IPS-15b (cell line): ENCODE results near the gene CHRNB1.

ENCODE experiments used
- H3K27me3 ChIP-seq: one replicate; pipeline ENCODE4 v1.6.1; 2013; ENCODE audit warnings: low read length; ENCODE audit not compliant: control insufficient read depth, insufficient read depth
- H3K36me3 ChIP-seq: one replicate; pipeline ENCODE4 v1.6.1; 2013; ENCODE audit warnings: low read length; ENCODE audit not compliant: control insufficient read depth, insufficient read depth
- H3K4me1 ChIP-seq: one replicate; pipeline ENCODE4 v1.6.1; 2013; ENCODE audit warnings: mild to moderate bottlenecking, low read length; ENCODE audit not compliant: control insufficient read depth, insufficient read depth
- H3K4me3 ChIP-seq: one replicate; pipeline ENCODE4 v1.5.1; 2013; ENCODE audit warnings: low read depth, low read length
- H3K9ac ChIP-seq: one replicate; pipeline ENCODE4 v1.6.1; 2013; ENCODE audit warnings: low read depth, mild to moderate bottlenecking, low read length
- H3K9me3 ChIP-seq: one replicate; pipeline ENCODE4 v1.6.1; 2013; ENCODE audit warnings: mild to moderate bottlenecking, low read length; ENCODE audit not compliant: control insufficient read depth, insufficient read depth

Gene CHRNB1

DNA sequence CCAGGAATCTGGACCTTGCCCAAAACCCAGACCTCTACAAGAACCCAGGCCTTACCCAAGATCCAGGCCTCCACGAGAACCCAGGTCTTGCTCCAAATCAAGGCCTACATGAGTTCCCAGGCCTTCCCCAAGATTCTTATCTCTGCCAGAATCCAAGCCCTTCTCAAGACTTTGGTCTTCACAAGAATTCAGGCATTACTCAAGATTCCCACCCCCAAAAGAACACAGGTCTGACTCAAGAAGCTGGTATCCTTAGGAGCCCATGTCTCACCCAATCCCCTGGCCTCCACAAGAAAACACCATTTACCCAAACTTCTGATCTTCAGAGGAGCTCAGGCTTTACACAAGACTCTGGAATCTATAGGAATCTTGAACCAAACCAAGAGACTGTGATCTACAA lies 13.6 kb upstream of the CHRNB1 start:
- Histone ChIP-seq H3K36me3 (no peaks in the 10 kb centered on the region), H3K9ac (no peak overlapping the region), H3K4me3 (no peak overlapping the region), H3K4me1 (no peaks in the 10 kb centered on the region), H3K9me3 (no peaks in the 10 kb centered on the region), H3K27me3 (no peaks in the 10 kb centered on the region)

DNA sequence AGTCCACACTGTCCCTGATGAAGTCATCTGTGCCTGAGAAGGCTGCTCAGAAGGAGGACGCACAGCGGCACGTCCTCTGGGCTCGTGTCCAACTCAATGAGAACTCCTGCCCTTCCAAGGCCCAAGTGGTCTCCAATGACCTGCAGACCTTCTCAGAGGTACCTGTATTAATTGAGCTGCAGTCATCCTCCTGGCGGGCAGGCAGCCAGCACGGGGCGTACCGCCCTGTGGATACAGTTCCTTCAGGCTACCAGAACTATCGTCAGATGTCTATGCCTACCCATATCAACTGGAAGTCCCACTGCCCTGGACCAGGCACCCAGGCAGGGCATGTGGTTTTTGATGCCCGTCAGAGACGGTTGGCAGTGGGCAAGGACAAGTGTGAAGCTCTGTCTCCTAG lies 12.6 kb upstream of the CHRNB1 start:
- Histone ChIP-seq H3K36me3 (no peaks in the 10 kb centered on the region), H3K4me3 (no peak overlapping the region), H3K4me1 (no peaks in the 10 kb centered on the region), H3K27me3 (no peaks in the 10 kb centered on the region), H3K9me3 (no peaks in the 10 kb centered on the region), H3K9ac (no peak overlapping the region)

- H3K4me1 ChIP-seq: peaks cover 7% of the 10 kb centered on the region
- H3K36me3 ChIP-seq: no peaks in the 10 kb centered on the region
- H3K9me3 ChIP-seq: no peaks in the 10 kb centered on the region
- peaks cover 10% of the 10 kb centered on the region for H3K27me3 ChIP-seq
- H3K4me3 ChIP-seq: peak overlapping the region; percentile 63
- peak overlapping the region; percentile 37 for H3K9ac ChIP-seq
These were observed 8.9 kb upstream of the CHRNB1 start for GRCh38 chr17:7435676-7436555.

- Histone ChIP-seq H3K4me1 (peaks cover 11% of the 10 kb centered on the region), H3K9me3 (no peaks in the 10 kb centered on the region), H3K4me3 (peak overlapping the region; percentile 63), H3K27me3 (peaks cover 12% of the 10 kb centered on the region), H3K9ac (no peak overlapping the region), H3K36me3 (no peaks in the 10 kb centered on the region)
These were observed 8.1 kb upstream of the CHRNB1 start for GRCh38 chr17:7436556-7437368.

- Histone ChIP-seq H3K4me3 (peak overlapping the region; percentile 63), H3K9ac (no peak overlapping the region), H3K4me1 (peaks cover 11% of the 10 kb centered on the region)
These were observed 7.4 kb upstream of the CHRNB1 start for GRCh38 chr17:7437369-7437863.

DNA sequence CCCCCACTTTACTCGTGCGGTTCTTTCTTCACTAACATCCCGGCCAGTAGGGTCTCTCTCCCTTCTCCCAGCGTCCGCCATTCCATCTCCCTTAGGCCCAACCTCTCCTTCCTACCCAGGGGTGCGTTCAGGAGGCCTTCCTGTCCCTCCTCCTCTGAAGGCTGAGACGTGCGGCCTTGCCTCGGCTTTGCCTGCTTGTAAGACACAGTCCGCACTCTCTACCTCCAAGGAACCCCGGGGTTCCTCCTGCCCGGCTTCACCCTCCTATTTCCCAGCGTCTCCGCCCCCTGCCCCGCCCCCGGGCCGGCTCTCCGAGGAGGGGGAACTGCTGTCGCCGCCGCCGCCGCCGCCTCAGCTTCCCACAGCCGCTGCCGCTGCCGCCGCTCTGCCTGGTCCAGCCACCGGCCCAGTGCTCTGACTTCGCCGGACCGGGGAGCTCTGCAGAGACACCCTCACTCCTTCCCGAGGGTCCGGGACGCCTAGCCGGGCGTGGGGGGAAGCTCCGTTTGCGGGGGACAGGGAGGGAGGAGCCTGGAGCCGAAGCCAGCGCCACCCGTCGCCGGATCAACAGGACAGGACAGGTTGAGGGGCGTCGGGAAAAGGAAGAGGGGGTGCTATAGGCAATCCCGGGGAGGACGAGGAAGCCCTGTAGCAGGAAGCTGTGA lies 6.8 kb upstream of the CHRNB1 start:
- H3K4me1 ChIP-seq: peaks cover 11% of the 10 kb centered on the region
- peaks cover 14% of the 10 kb centered on the region for H3K27me3 ChIP-seq
- no peak overlapping the region for H3K9ac ChIP-seq
- peaks cover 2% of the 10 kb centered on the region for H3K36me3 ChIP-seq
- no peaks in the 10 kb centered on the region for H3K9me3 ChIP-seq
- peak overlapping the region; percentile 87 for H3K4me3 ChIP-seq

More at GRCh38 chr17:7437369-7437863, 7.4 kb upstream of the CHRNB1 start:
- H3K27me3 ChIP-seq: peaks cover 14% of the 10 kb centered on the region
- no peaks in the 10 kb centered on the region for H3K36me3 ChIP-seq
- no peaks in the 10 kb centered on the region for H3K9me3 ChIP-seq

DNA sequence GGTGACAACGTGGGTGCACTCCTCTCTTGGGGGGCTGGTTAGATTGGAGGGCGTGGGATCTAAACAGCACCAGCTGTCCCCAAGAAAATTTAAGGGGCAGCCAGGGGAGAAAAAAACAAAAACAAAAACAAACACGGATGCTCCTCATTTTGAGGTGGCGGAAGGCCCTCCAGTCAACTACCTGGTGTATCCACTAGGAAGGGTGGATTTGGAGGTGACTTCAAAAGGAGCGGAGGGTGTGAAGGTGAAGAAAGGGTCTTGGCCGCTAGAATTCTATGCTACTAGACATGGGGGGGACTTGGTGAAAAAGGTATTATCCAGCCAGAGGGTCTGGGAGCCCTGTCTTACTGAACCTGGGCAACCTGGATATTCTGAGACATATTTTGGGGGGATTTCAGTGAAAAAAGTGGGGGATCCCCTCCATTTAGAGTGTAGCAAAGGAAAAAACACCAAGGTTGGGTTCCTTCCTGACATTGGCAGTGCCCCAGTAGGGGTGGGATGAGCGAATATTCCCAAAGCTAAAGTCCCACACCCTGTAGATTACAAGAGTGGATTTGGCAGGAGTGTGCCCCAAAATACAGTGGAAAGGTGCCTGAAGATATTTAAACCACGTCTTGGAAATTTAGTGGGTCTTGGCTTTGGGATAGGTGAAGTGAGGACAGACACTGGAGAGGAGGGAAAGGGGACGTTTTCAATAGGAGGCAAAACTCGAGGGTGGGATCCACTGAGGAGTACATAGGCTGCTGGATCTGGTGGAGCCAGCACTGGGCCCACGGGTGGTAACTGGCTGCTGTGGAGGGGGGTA lies 6.0 kb upstream of the CHRNB1 start:
- Histone ChIP-seq H3K9me3 (no peaks in the 10 kb centered on the region), H3K27me3 (peaks cover 19% of the 10 kb centered on the region), H3K36me3 (peaks cover 2% of the 10 kb centered on the region), H3K9ac (no peak overlapping the region), H3K4me1 (peaks cover 11% of the 10 kb centered on the region), H3K4me3 (peak overlapping the region; percentile 87)

- H3K4me1 ChIP-seq: peaks cover 14% of the 10 kb centered on the region
- H3K9ac ChIP-seq: peak within 1 kb of the TSS; percentile 92
- peaks cover 2% of the 10 kb centered on the region for H3K36me3 ChIP-seq
- no peaks in the 10 kb centered on the region for H3K9me3 ChIP-seq
- peak within 1 kb of the TSS; percentile 87 for H3K4me3 ChIP-seq
- H3K27me3 ChIP-seq: peaks cover 25% of the 10 kb centered on the region
These were observed 5.3 kb upstream of the CHRNB1 start, which contains the start of gene FGF11 for GRCh38 chr17:7439462-7440112. Gene FGF11 (plus strand): TSS chr17:7439512. CDS start chr17:7439621, 109 bp downstream.

GRCh38 chr17:7440113-7440833 lies 4.6 kb upstream of the CHRNB1 start:
- peaks cover 2% of the 10 kb centered on the region for H3K36me3 ChIP-seq
- H3K27me3 ChIP-seq: peaks cover 25% of the 10 kb centered on the region
- H3K9me3 ChIP-seq: no peaks in the 10 kb centered on the region
- H3K9ac ChIP-seq: peak overlapping the region; percentile 92
- H3K4me3 ChIP-seq: peak overlapping the region; percentile 87
- H3K4me1 ChIP-seq: peaks cover 14% of the 10 kb centered on the region

- peak overlapping the region; percentile 87 for H3K4me3 ChIP-seq
- peaks cover 25% of the 10 kb centered on the region for H3K27me3 ChIP-seq
These were observed 4.0 kb upstream of the CHRNB1 start for GRCh38 chr17:7440834-7441195.

More at GRCh38 chr17:7440834-7441195, 4.0 kb upstream of the CHRNB1 start:
- Histone ChIP-seq H3K9ac (peak overlapping the region; percentile 92), H3K9me3 (no peaks in the 10 kb centered on the region), H3K4me1 (peaks cover 14% of the 10 kb centered on the region), H3K36me3 (peaks cover 2% of the 10 kb centered on the region)
